Adipose tissue (tissue), 3 donors: Measurements from ENCODE around the gene HTRA2. TPM values are rescaled to one million over a fixed set of nuclear protein-coding genes. Genes with fewer than 3 reads are reported as not detected.
"Not testable (repeated sequence)": the region's sequence is repeated elsewhere in the genome, so short reads cannot be mapped to it uniquely, and the experiment has no call there.

ENCODE experiments used
- H3K27ac ChIP-seq: one replicate; pipeline ENCODE4 v1.5.1; 2013; ENCODE audit warnings: low read depth, low read length
- WGBS, 3 donors: extraction: QIAGEN DNeasy Blood & Tissue Kit; methylation state at CpG; one replicate each; pipeline ENCODE4 v1.1.7; 2013; 5-methylcytosine and 5-hydroxymethylcytosine counted together
- polyA plus RNA-seq, 3 donors: library from polyadenylated mRNA; stranded (reverse); fragments of 200-250 nt; gene quantifications; one replicate each; pipeline ENCODE4 v1.2.3, GENCODE V29; 2013
- donor health status: healthy with polysubstance abuse.
- donor health status: Bipolar disorder and iron deficiency.
- donor health status: healthy.

Gene HTRA2
- polyA plus RNA-seq, 3 donors = 21.0 to 48.9 (median 43.7) TPM

- 1% methylated on average over 66 to 73 of the region's 73 CpGs for WGBS, 3 donors
Observed at GRCh38 chr2:74553892-74554819, 24.4 kb downstream of the HTRA2 start, which contains the start of the genes DOK1 and LOXL3. TSS of gene DOK1 (plus strand) at chr2:74554720. CDS start at chr2:74554755, 35 bp downstream. TSS of gene LOXL3 (minus strand) at chr2:74553942. CDS start at chr2:74552634, 1,308 bp downstream.

GRCh38 chr2:74554820-74555531, 25.2 kb downstream of the HTRA2 start:
- H3K27ac ChIP-seq = no peak overlapping the region
- WGBS, 3 donors = 2 to 5% (median 2%) methylated on average over 58 of the region's 58 CpGs

More at GRCh38 chr2:74553892-74554819, 24.4 kb downstream of the HTRA2 start, which contains the start of the genes DOK1 and LOXL3:
- peak within 1 kb of the TSS; percentile 29 for H3K27ac ChIP-seq

- no peak overlapping the region for H3K27ac ChIP-seq
- WGBS, 3 donors = 58 to 81% (median 59%) methylated on average over 17 of the region's 17 CpGs
Observed at GRCh38 chr2:74555610-74556103, 25.9 kb downstream of the HTRA2 start.

GRCh38 chr2:74556159-74556558, 26.4 kb downstream of the HTRA2 start:
- 72 to 87% (median 74%) methylated on average over 11 to 14 of the region's 14 CpGs for WGBS, 3 donors
- no peak overlapping the region for H3K27ac ChIP-seq

GRCh38 chr2:74556831-74557370, 27.2 kb downstream of the HTRA2 start:
- H3K27ac ChIP-seq = no peak overlapping the region
- 87 to 97% (median 91%) methylated on average over 6 of the region's 6 CpGs for WGBS, 3 donors

GRCh38 chr2:74558284-74559230, 28.8 kb downstream of the HTRA2 start:
- WGBS, 3 donors = 54 to 65% (median 61%) methylated on average over 7 of the region's 7 CpGs
- H3K27ac ChIP-seq = no peak overlapping the region

GRCh38 chr2:74559912-74560311, 30.2 kb downstream of the HTRA2 start:
- H3K27ac ChIP-seq = no peak overlapping the region
- WGBS, 3 donors = 47 to 51% (median 49%) methylated on average over 5 of the region's 5 CpGs

GRCh38 chr2:74560591-74560990, 30.9 kb downstream of the HTRA2 start:
- no peak overlapping the region for H3K27ac ChIP-seq
- 56 to 66% (median 56%) methylated on average over 6 of the region's 6 CpGs for WGBS, 3 donors

- 95 to 100% (median 100%) methylated on average over 1 of the region's 1 CpG for WGBS, 3 donors
- not testable (repeated sequence) for H3K27ac ChIP-seq
Observed at GRCh38 chr2:74561022-74561421, 31.3 kb downstream of the HTRA2 start.

- H3K27ac ChIP-seq = no peak overlapping the region
- 77 to 80% (median 80%) methylated on average over 7 of the region's 7 CpGs for WGBS, 3 donors
Observed at GRCh38 chr2:74562126-74562775, 32.5 kb downstream of the HTRA2 start.

GRCh38 chr2:74564222-74564621, 34.5 kb downstream of the HTRA2 start:
- WGBS, 3 donors = 68 to 85% (median 71%) methylated on average over 5 of the region's 5 CpGs

GRCh38 chr2:74566076-74566753, 36.5 kb downstream of the HTRA2 start:
- 69 to 76% (median 73%) methylated on average over 7 of the region's 7 CpGs for WGBS, 3 donors
- no peak overlapping the region for H3K27ac ChIP-seq

More at GRCh38 chr2:74564222-74564621, 34.5 kb downstream of the HTRA2 start:
- H3K27ac ChIP-seq = no peak overlapping the region

- no peak overlapping the region for H3K27ac ChIP-seq
Observed at GRCh38 chr2:74566754-74567085, 37.0 kb downstream of the HTRA2 start.

- 45 to 80% (median 51%) methylated on average over 5 of the region's 5 CpGs for WGBS, 3 donors
- no peak overlapping the region for H3K27ac ChIP-seq
Observed at GRCh38 chr2:74567881-74568280, 38.1 kb downstream of the HTRA2 start.

- no peak overlapping the region for H3K27ac ChIP-seq
- WGBS, 3 donors = 83 to 92% (median 91%) methylated on average over 1 of the region's 1 CpG
Observed at GRCh38 chr2:74569686-74570085, 40.0 kb downstream of the HTRA2 start.

GRCh38 chr2:74571058-74571457, 41.3 kb downstream of the HTRA2 start:
- H3K27ac ChIP-seq = no peak overlapping the region
- WGBS, 3 donors = 56 to 91% (median 73%) methylated on average over 1 of the region's 1 CpG
